Superior temporal gyrus (tissue), 1 donor: Measurements from ENCODE around the gene DSE.

Source experiments
- DNase-seq: peaks from one replicate; pipeline ENCODE4 v3.0.0-alpha.2; 2016; ENCODE audit errors: extremely low spot score

DSE gene

DNA sequence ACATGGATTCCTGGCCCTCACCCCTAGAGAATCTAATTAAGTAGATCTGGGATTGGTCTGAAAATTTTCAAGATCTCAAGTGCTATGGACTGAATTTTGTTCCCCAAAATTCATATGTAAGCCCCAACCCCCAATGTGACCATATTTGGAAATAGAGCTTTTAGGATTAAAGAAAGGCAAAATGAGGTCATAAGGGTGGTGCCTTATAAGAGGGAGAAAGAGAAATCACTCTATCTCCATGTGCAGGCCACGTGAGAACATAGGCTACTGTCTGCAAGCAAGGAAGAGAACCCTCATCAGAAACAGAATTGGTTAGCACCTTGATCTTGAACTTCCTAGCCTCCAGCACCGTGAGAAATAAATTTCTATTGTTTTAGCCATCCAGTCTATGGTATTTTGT, 8.5 kb upstream of the DSE start:
- no peak for DNase-seq

GRCh38 chr6:116363759-116364158, 7.0 kb upstream of the DSE start:
- no peak for DNase-seq

GRCh38 chr6:116364321-116364720, 6.4 kb upstream of the DSE start:
- no peak for DNase-seq

DNA sequence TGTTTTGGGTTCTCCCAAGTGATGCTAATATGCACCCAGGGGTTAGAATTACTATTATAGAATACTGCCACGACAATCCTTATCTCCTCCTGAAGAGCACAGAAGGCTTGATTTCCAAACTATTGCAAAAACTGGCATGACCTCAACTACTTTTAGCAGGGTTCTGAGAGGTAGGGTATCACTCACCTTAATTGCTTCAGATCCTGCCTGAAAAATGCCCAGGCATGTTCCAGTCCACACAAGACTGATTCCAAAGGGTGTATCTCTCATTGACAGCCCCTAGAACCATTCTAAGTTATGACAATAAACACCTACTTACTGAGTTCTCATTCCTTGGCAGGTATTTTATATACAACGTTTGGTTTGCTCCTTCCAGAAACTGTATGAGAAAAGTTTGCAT, 5.0 kb upstream of the DSE start:
- no peak for DNase-seq

DNA sequence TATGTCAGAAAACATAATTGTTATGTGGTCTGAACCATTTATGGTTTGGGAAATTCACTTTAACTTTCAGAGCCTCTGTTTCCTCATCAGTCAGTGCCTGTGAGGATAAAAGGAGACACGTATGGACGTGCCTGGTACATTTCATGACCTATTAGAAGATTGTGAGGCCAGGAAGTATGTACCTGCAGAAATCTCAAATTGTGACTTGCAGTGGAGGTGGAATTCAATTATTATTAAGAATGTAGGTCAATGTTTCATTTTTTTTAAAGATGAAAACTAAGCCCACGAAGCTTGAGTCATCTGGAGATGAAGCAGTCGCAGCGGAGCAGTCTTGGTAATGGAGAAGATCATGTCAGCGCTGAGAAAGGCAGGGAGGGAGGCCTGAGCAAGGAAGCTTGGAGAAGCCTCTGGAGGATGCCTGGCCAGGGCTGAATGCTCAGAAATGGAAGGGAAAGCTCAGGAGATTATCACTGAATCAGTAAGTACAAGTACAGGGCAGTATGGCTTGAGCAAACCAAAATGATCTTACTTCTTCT, 3.9 kb upstream of the DSE start:
- no peak for DNase-seq

GRCh38 chr6:116369540-116369939, 1.2 kb upstream of the DSE start:
- DNase-seq, result no peak

DNA sequence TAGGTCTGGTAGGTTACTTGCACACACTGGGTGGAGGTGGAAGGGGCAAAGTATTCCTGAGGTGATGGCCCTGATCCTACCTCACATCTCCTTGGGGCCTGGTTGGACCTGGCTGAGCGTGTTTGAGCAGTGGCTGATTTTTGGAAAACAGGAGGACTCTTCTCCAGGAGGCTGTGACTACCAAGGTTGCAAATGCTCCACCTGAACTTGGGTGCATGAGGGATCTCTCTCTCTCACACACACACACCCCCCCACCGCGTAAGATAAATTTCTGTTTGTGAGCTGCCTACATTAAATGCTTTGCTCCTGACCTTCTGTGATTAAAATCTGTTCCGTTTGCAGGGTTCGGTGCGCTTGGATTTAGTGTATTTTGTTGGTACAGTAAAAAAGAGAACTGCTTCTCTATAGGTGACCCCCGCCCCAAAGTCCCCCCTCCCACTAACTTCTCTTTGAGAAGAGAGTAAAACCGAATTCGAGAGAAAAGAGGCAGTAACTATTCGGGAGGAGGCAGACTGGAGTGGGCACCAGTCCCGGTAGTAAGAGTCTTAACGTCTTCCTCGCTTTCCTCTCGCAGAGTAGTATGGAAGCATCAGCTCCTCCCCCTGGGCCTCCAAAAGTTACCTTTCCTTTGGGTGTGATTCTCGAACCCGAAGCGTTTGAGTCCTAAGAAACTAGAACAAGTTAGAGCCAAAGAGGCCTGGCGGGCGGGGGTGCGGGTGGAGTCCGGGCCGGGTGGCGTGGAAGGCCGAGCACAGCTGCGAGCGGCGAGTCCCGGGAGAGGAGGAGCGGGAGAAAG, 585 bp upstream of the DSE start:
- DNase-seq, result peak; percentile 51

GRCh38 chr6:116371120-116371917, 572 bp downstream of the DSE start:
- DNase-seq, result peak; percentile 53

DNA sequence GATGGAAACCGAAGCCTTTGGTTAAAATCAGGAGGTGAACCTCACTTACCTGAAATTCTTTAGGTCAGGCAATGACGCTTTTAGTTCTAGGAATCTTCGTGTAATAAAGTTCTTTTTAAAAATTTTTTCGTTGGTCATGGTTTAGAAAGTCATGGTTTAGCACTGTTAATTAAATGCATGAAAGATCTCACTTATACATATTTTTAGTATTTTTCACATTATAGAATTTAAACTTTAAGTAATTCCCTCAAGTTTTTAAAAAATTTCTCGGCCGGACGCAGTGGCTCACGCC, 1.1 kb downstream of the DSE start:
- no peak for DNase-seq

GRCh38 chr6:116373300-116373699, 2.6 kb downstream of the DSE start:
- no peak for DNase-seq

GRCh38 chr6:116373940-116374339, 3.2 kb downstream of the DSE start:
- no peak for DNase-seq

DNA sequence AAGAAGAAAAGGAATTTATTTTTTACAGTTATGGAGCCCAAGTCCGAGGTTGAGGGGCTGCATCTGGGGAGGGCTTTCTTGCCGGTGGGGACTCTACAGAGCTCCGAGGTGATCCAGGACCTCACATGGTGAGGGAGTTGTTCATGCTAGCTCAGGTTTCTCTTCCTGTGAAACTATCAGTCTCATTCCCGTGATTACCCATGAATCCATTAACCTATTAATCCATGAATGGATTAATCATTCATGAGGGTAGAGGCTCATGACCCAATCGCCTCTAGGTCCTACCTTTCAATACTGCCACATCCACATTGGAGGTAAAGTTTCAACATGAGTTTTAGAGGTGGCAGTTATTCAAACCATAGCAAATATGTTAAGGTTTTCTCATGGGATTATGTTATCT, 3.8 kb downstream of the DSE start:
- no peak for DNase-seq

- no peak for DNase-seq
Observed at GRCh38 chr6:116375262-116375661, 4.5 kb downstream of the DSE start.

GRCh38 chr6:116376149-116376548, 5.4 kb downstream of the DSE start:
- no peak for DNase-seq

- DNase-seq, result no peak
Observed at GRCh38 chr6:116379764-116380163, 9.0 kb downstream of the DSE start.

GRCh38 chr6:116380346-116380745, 9.6 kb downstream of the DSE start:
- DNase-seq, result no peak

- DNase-seq, result no peak
Observed at GRCh38 chr6:116381000-116381399, 10.3 kb downstream of the DSE start.

DNA sequence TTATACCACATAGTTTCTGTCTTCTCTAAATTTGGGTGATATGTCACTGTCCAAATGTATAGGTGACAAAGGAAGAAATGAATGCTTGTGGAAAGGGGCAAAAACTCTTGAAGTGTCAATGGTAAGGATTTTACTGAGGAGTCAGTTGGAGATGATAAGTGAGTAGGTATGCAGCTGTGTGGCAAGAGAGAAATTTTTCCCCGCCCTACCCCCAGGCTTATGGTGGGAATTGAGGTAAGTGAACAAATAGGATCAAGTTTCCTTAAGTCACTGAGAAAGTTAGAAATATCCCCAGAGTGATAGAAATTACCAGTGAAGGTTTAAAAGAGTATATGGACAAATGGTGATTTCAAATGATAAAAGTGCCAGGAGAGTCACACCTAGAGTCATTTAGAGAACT, 11.8 kb downstream of the DSE start:
- DNase-seq, result no peak

DNA sequence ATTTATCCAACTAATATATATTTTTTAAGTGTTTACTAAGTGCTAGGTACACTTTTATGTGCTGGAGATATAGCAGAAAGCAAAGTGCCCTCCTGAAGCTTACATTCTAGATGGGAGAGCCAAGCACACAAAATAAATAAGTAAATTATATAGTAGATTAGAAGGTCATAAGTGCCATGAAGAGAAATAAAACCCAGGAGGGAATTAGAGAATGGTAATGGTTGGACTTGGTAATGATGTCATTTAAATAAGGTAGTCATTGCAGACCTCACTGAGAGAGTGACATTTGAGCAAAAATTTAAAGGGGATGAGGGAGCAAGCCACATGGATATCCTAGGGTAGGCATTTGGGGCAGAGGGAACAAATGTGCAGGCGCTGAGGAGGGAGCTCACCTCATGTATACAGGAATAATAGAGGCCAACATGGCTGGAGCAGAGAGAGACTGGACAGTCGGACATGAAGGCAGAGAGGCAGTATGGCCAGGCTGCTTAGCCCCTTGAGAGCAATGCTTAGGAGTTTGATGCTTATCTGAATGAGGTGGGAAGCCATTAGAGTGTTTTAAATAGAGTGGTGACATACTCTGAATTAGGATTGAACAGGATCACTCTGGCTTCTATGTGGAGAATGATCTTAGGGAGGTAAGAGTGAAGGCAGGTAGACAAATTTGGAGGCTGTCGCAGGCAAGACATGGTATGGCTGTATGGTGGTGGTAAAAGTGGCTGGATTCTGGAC, 14.1 kb downstream of the DSE start:
- DNase-seq, result no peak

GRCh38 chr6:116385459-116385802, 14.7 kb downstream of the DSE start:
- DNase-seq, result no peak

DNA sequence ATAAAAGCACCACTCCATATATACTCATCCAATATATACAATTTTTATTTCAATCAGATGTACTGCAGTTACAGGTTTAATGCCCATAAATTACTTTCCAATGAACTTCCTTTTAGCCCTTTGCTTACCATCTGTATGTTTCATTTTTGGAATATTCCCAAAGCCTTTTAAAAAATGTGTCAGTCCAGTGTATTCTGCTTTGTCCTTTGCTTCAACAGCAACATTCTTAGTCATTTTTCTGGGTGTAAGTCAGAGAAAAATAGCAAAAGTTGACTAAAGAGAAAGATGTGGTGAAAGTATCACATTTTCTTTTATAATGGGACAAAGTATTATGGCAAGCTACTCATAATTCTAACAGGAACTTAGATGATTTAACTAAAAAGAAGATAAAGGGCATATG, 15.2 kb downstream of the DSE start:
- no peak for DNase-seq

GRCh38 chr6:116386581-116387299, 16.0 kb downstream of the DSE start:
- no peak for DNase-seq
